Keratinocyte (primary cell): ENCODE results near the gene PCID2.

Experiments used
- EZH2 ChIP-seq: IDR thresholded peaks from one replicate; pipeline ENCODE4 v1.6.1; 2012; ENCODE audit warnings: inconsistent platforms, mild to moderate bottlenecking, low read length, moderate library complexity
- TF ChIP-seq, protein P1 (sequence below), 3 experiments: IDR thresholded peaks in 1 of 3; conservative IDR thresholded peaks in 1 of 3; optimal IDR thresholded peaks in 1 of 3; 2 replicates in 2 of 3; 3 replicates in 1 of 3; pipeline versions ENCODE3 to v1.5.1; 2011; ENCODE audit warnings: low read length in 3 of 3, mild to moderate bottlenecking in 3 of 3, moderate library complexity in 2 of 3, control low read depth in 1 of 3, inconsistent platforms in 1 of 3; ENCODE audit not compliant: insufficient read depth in 2 of 3; ENCODE audit errors: extremely low read depth in 1 of 3

DNA sequence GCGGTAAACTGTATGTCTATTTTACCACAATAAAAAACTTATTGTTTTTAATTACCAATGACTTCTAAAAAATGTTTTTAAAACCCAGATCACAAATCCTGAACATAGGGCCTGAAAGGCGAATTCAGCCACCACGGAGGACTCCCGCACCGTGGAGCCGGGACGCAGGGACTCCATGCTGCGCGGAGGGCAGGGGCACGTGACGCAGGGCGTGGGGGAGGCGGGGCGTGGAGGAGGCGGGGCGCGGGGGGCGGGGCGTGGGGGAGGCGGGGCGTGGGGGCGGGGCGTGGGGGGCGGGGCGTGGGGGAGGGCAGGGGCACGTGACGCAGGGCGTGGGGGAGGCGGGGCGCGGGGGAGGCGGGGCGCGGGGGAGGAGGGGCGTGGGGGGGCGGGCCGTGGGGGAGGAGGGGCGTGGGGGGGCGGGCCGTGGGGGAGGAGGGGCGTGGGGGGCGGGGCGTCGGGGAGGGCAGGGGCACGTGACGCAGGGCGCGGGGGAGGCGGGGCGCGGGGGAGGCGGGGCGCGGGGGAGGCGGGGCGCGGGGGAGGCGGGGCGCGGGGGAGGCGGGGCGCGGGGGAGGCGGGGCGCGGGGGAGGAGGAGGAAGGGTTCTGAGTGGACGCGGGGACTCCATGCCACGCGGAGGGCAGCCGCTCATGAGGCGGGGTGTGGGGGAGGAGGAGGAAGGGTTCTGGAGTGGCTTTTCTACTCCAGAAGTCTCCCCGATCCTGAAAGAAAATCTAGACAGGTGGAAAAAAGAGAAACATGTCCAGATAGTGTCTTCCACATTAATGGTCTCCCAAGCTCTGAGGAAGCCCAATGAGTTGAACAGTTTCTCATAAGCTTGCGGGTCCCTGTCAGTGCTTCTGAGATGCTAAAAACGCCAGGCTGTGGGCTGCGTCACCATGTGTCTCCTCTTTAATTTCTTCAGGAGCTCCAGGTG lies 54.4 kb downstream of the PCID2 start:
- no peak for TF ChIP-seq EZH2
- TF ChIP-seq, protein P1, sequence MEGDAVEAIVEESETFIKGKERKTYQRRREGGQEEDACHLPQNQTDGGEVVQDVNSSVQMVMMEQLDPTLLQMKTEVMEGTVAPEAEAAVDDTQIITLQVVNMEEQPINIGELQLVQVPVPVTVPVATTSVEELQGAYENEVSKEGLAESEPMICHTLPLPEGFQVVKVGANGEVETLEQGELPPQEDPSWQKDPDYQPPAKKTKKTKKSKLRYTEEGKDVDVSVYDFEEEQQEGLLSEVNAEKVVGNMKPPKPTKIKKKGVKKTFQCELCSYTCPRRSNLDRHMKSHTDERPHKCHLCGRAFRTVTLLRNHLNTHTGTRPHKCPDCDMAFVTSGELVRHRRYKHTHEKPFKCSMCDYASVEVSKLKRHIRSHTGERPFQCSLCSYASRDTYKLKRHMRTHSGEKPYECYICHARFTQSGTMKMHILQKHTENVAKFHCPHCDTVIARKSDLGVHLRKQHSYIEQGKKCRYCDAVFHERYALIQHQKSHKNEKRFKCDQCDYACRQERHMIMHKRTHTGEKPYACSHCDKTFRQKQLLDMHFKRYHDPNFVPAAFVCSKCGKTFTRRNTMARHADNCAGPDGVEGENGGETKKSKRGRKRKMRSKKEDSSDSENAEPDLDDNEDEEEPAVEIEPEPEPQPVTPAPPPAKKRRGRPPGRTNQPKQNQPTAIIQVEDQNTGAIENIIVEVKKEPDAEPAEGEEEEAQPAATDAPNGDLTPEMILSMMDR (optimal IDR thresholded peaks at IDR 0.05 in 1 of 3, IDR thresholded peaks at IDR 0.05 in 1 of 3, conservative IDR thresholded peaks at IDR 0.05 in 1 of 3; ENCODE audit: extremely low read depth in 1 of 3, insufficient read depth in 2 of 3, low read length in 3 of 3), result no peak
